PC-3 (cell line): ENCODE results near the gene CEP85L. TPM values are rescaled to one million over a fixed set of nuclear protein-coding genes. Genes with fewer than 3 reads are reported as not detected.

Experiments used
- ATAC-seq: fragments of 200-7000 bp; cut with Tn5 transposase; 2 replicates; pipeline ENCODE4 v1.9.1; 2020; ENCODE audit warnings: mild to moderate bottlenecking, moderate library complexity
- BruUV-seq: library from RNA; stranded (reverse); fragments of 400-500 nt; replicated peaks from 2 replicates; lab custom pipeline; 2021; lab: Mats Ljungman, UMichigan
- CTCF ChIA-PET: fragments of 300-600 bp; sonication (Branson Sonifier 250); formaldehyde crosslinking; loops from one replicate; lab custom pipeline; 2022; ENCODE audit warnings: antibody characterized with exemption; lab: Charles Lee
- POLR2A ChIA-PET: fragments of 300-600 bp; sonication (Branson Sonifier 250); formaldehyde crosslinking; loops from one replicate; lab custom pipeline; 2022; ENCODE audit warnings: antibody characterized with exemption; ENCODE audit not compliant: unreplicated experiment; lab: Charles Lee
- DNase-seq: peaks from one replicate; pipeline ENCODE4 v3.0.0-alpha.2; 2015
- H2AFZ ChIP-seq: fragments of 300-600 bp; sonication (generic); 2 replicates; pipeline ENCODE4 v1.6.0; 2016; ENCODE audit warnings: antibody characterized with exemption, low read length
- H3F3A ChIP-seq: fragments of 300-600 bp; sonication (generic); one replicate; pipeline ENCODE4 v1.6.0; 2017; ENCODE audit warnings: antibody characterized with exemption, low read length, control low read depth, mild to moderate bottlenecking; ENCODE audit not compliant: unreplicated experiment
- H3K27ac ChIP-seq: fragments of 300-600 bp; sonication (generic); 2 replicates; pipeline ENCODE4 v1.5.1; 2016; ENCODE audit warnings: mild to moderate bottlenecking, low read length
- H3K27me3 ChIP-seq: fragments of 300-600 bp; sonication (generic); 2 replicates; pipeline ENCODE4 v1.6.1; 2016; ENCODE audit warnings: low read length, mixed read lengths
- H3K36me3 ChIP-seq: fragments of 300-600 bp; sonication (generic); 2 replicates; pipeline ENCODE4 v1.6.1; 2016; ENCODE audit warnings: low read depth, mixed run types, low read length, mixed read lengths
- H3K4me1 ChIP-seq: fragments of 300-600 bp; sonication (generic); 2 replicates; pipeline ENCODE4 v1.5.1; 2016; ENCODE audit warnings: low read length; ENCODE audit not compliant: insufficient read depth
- H3K4me2 ChIP-seq: fragments of 300-600 bp; sonication (generic); 2 replicates; pipeline ENCODE4 v1.6.0; 2016; ENCODE audit warnings: low read length
- H3K4me3 ChIP-seq: fragments of 300-600 bp; sonication (generic); 2 replicates; pipeline ENCODE4 v1.5.1; 2016; ENCODE audit warnings: mild to moderate bottlenecking, low read length, mixed read lengths
- H3K79me2 ChIP-seq: fragments of 300-600 bp; sonication (generic); 2 replicates; pipeline ENCODE4 v1.6.1; 2017; ENCODE audit warnings: low read length, mixed read lengths
- H3K9ac ChIP-seq: fragments of 300-600 bp; sonication (generic); 2 replicates; pipeline ENCODE4 v1.6.0; 2016; ENCODE audit warnings: mild to moderate bottlenecking, low read length
- H3K9me2 ChIP-seq: fragments of 300-600 bp; sonication (generic); replicated peaks from 2 replicates; pipeline ENCODE4 v1.6.1; 2016; ENCODE audit warnings: mixed run types, low read length, mixed read lengths
- H3K9me3 ChIP-seq: fragments of 300-600 bp; sonication (generic); 2 replicates; pipeline ENCODE4 v1.6.1; 2016; ENCODE audit warnings: low read length, mixed read lengths
- H4K20me1 ChIP-seq: fragments of 300-600 bp; sonication (generic); 2 replicates; pipeline ENCODE4 v1.6.1; 2016; ENCODE audit warnings: low read length, mixed read lengths
- EZH2 ChIP-seq: fragments of 300-600 bp; sonication (generic); IDR thresholded peaks from one replicate; pipeline ENCODE4 v1.6.1; 2017; ENCODE audit warnings: antibody characterized with exemption, mild to moderate bottlenecking, low read length; ENCODE audit not compliant: unreplicated experiment
- EZH2phosphoT487 ChIP-seq: fragments of 300-600 bp; sonication (generic); IDR thresholded peaks from 2 replicates; pipeline ENCODE4 v1.6.1; 2018; ENCODE audit warnings: mild to moderate bottlenecking, antibody characterized with exemption, low read length, borderline replicate concordance
- intact Hi-C: fragments of 100-400 bp; cut with micrococcal nuclease; formaldehyde crosslinking; loops from 2 replicates; pipeline ENCODE4 v1.9.0; 2023
- total RNA-seq: library from RNA; depleted of rRNA; stranded (reverse); fragments of >200 nt; gene quantifications from 2 replicates; pipeline ENCODE4 v1.2.3, GENCODE V29; 2014
- TF ChIP-seq, protein P1 (sequence below): fragments of 300-600 bp; sonication (generic); conservative IDR thresholded peaks from 2 replicates; pipeline ENCODE4 v1.5.1; 2017; ENCODE audit warnings: antibody characterized with exemption, low read depth, mild to moderate bottlenecking, low read length

CEP85L gene
- total RNA-seq, 1 experiment from 2014 or later: 7.8 TPM

DNA sequence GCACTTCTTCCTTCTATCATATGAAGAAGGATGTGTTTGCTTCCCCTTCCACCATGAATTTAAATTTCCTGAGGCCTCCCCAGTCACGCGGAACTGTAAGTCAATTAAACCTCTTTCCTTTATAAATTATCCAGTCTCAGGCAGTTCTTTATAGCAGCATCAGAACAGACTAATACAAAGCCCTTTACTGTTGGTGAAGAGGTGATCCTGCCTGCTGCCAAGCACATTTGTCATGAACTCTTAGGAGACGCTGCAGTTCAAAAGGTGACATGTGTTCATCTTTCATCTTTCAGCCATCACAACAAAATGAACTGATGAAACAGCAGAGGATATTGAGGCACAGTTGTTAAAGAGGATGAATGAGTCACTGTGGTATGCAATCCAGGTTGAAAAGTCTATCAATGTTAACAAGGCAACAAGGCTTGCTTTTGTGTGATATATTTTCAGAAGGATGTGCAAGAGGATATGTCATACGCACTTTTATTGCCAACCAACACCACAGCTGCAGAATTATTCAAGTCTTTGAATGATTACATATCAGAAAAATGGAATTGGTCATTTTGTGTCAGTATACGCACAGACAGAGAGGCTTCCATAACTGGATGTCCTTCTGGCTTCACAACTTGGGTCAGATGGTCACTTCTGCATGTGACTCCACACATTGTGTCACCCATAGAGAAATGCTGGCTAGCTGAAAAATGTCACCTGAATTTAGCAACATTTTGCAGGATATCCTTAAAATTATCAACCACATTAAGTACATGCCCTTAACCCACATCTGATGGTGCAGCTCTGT, 155.7 kb downstream of the CEP85L start:
- H3K4me1 ChIP-seq: no peaks in the 10 kb centered on the region
- H4K20me1 ChIP-seq: no peaks in the 10 kb centered on the region
- no peak overlapping the region for H2AFZ ChIP-seq
- intact Hi-C loops: no loop called here
- no peaks in the 10 kb centered on the region for H3F3A ChIP-seq
- H3K27me3 ChIP-seq: no peaks in the 10 kb centered on the region
- no peaks in the 10 kb centered on the region for H3K79me2 ChIP-seq
- POLR2A ChIA-PET: no interaction called here
- BruUV-seq: no TSS peak
- H3K36me3 ChIP-seq: no peaks in the 10 kb centered on the region
- no peak overlapping the region for H3K4me3 ChIP-seq
- TF ChIP-seq EZH2phosphoT487: no peak
- TF ChIP-seq, protein P1, sequence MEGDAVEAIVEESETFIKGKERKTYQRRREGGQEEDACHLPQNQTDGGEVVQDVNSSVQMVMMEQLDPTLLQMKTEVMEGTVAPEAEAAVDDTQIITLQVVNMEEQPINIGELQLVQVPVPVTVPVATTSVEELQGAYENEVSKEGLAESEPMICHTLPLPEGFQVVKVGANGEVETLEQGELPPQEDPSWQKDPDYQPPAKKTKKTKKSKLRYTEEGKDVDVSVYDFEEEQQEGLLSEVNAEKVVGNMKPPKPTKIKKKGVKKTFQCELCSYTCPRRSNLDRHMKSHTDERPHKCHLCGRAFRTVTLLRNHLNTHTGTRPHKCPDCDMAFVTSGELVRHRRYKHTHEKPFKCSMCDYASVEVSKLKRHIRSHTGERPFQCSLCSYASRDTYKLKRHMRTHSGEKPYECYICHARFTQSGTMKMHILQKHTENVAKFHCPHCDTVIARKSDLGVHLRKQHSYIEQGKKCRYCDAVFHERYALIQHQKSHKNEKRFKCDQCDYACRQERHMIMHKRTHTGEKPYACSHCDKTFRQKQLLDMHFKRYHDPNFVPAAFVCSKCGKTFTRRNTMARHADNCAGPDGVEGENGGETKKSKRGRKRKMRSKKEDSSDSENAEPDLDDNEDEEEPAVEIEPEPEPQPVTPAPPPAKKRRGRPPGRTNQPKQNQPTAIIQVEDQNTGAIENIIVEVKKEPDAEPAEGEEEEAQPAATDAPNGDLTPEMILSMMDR: no peak
- ATAC-seq (no peak), DNase-seq (peak; percentile 21)
- no peaks in the 10 kb centered on the region for H3K9me3 ChIP-seq
- CTCF ChIA-PET: no interaction called here
- no peak overlapping the region for H3K27ac ChIP-seq
- H3K9ac ChIP-seq: no peak overlapping the region
- no peak overlapping the region for H3K4me2 ChIP-seq
- H3K9me2 ChIP-seq: no peaks in the 10 kb centered on the region

DNA sequence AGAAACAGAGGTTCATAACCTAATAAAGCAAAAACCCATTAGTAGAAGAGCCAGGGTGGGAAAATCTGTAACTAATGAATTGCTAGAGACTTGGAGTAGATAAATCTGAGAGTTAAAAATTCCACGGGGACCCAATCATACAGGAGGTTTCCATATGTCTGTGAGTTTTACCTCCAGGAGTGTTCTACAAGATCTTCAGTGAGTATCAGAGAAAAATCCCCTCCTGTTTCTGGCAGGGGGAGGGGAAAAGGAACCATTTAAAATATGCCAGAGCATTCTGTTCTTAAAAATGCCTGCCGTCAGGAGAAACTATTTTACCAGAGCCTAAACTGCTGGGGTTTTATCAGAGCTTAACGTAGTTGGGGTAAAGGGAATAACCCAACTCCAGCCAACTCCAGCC, 157.3 kb downstream of the CEP85L start:
- H4K20me1 ChIP-seq: no peaks in the 10 kb centered on the region
- no peak overlapping the region for H3K9ac ChIP-seq
- H3K4me1 ChIP-seq: no peaks in the 10 kb centered on the region
- no peak overlapping the region for H3K4me2 ChIP-seq
- TF ChIP-seq, protein P1: no peak
- no peak for TF ChIP-seq EZH2
- DNase-seq (no peak), ATAC-seq (no peak)
- CTCF ChIA-PET: no interaction called here
- H3F3A ChIP-seq: no peaks in the 10 kb centered on the region
- no peak overlapping the region for H3K27ac ChIP-seq
- POLR2A ChIA-PET: no interaction called here
- H3K4me3 ChIP-seq: no peak overlapping the region
- no peaks in the 10 kb centered on the region for H3K9me2 ChIP-seq
- no peaks in the 10 kb centered on the region for H3K27me3 ChIP-seq
- peaks cover 13% of the 10 kb centered on the region; the same call in 1 of the 2 replicates for H3K36me3 ChIP-seq
- H3K79me2 ChIP-seq: no peaks in the 10 kb centered on the region
- BruUV-seq: no TSS peak
- intact Hi-C loops: no loop called here
- H2AFZ ChIP-seq: no peak overlapping the region
- H3K9me3 ChIP-seq: no peaks in the 10 kb centered on the region

DNA sequence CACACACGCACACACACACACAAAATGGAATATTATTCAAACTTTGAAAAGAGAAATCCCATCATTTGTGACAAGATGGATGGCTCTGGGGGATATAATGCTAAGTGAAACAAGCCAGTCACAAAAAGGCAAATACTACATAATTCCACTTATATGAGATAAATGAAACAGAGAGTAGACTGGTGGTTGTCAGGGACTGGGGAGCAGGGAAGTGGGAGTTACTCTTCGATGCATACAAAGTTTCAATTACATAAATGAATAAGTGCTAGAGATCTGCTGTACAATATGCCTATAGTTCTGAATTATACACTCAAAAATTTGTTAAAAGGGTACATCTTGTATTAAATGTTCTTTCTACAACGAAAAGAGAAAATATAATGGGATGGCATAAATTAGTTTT, 161.4 kb downstream of the CEP85L start:
- no peaks in the 10 kb centered on the region for H3K27me3 ChIP-seq
- no peak overlapping the region for H3K4me2 ChIP-seq
- no peak for ATAC-seq
- TF ChIP-seq, protein P1: no peak
- TF ChIP-seq EZH2phosphoT487 (no peak), EZH2 (no peak)
- H3K4me1 ChIP-seq: no peaks in the 10 kb centered on the region
- POLR2A ChIA-PET: no interaction called here
- H3K4me3 ChIP-seq: no peak overlapping the region
- intact Hi-C loops: no loop called here
- no peaks in the 10 kb centered on the region for H3K79me2 ChIP-seq
- H3F3A ChIP-seq: no peaks in the 10 kb centered on the region
- H3K9ac ChIP-seq: no peak overlapping the region
- H3K27ac ChIP-seq: no peak overlapping the region
- no peak overlapping the region for H2AFZ ChIP-seq
- no peaks in the 10 kb centered on the region for H3K9me2 ChIP-seq
- H3K36me3 ChIP-seq: peaks cover 19% of the 10 kb centered on the region
- CTCF ChIA-PET: no interaction called here
- DNase-seq: no peak
- no peaks in the 10 kb centered on the region for H4K20me1 ChIP-seq
- BruUV-seq: no TSS peak
- H3K9me3 ChIP-seq: no peaks in the 10 kb centered on the region
